Left kidney (tissue), 2 donors: ENCODE results near the gene STK39. TPM values are rescaled to one million over a fixed set of nuclear protein-coding genes. Genes with fewer than 3 reads are reported as not detected.
A peak's percentile ranks its signal among the peaks of the same experiment; 100 is the strongest.

Experiments used
- DNase-seq: peaks from one replicate; pipeline ENCODE4 v3.0.0-alpha.2; 2013
- polyA plus RNA-seq: library from polyadenylated mRNA; unstranded; fragments of 120-200 nt; gene quantifications from one replicate; pipeline ENCODE4 v1.2.1, GENCODE V29; 2013; ENCODE audit not compliant: insufficient read length

STK39 gene
- polyA plus RNA-seq, 1 donor, result 37.7 TPM

- no peak for DNase-seq
These were observed 287.2 kb downstream of the STK39 start for GRCh38 chr2:167960089-167960747.

- no peak for DNase-seq
These were observed 289.7 kb downstream of the STK39 start for GRCh38 chr2:167957662-167958061.

GRCh38 chr2:167955264-167955906, 292.0 kb downstream of the STK39 start:
- DNase-seq, result no peak

GRCh38 chr2:167954495-167954894, 292.9 kb downstream of the STK39 start:
- no peak for DNase-seq

GRCh38 chr2:167953776-167954175, 293.6 kb downstream of the STK39 start:
- no peak for DNase-seq

GRCh38 chr2:167950571-167950970, 296.8 kb downstream of the STK39 start:
- no peak for DNase-seq

GRCh38 chr2:167946441-167946841, 301.0 kb downstream of the STK39 start:
- DNase-seq, result peak; percentile 49

- no peak for DNase-seq
These were observed 301.6 kb downstream of the STK39 start for GRCh38 chr2:167945660-167946368.

GRCh38 chr2:167944825-167945659, 302.4 kb downstream of the STK39 start:
- no peak for DNase-seq

- DNase-seq, result no peak
These were observed 303.5 kb downstream of the STK39 start for GRCh38 chr2:167943897-167944296.

- no peak for DNase-seq
These were observed 304.0 kb downstream of the STK39 start for GRCh38 chr2:167943368-167943767.

- no peak for DNase-seq
These were observed 304.9 kb downstream of the STK39 start for GRCh38 chr2:167942366-167943081.

GRCh38 chr2:167941604-167942003, 305.8 kb downstream of the STK39 start:
- no peak for DNase-seq

GRCh38 chr2:167940734-167941507, 306.5 kb downstream of the STK39 start:
- no peak for DNase-seq

- DNase-seq, result no peak
These were observed 307.1 kb downstream of the STK39 start for GRCh38 chr2:167940346-167940725.

- DNase-seq, result no peak
These were observed 307.7 kb downstream of the STK39 start for GRCh38 chr2:167939514-167940345.

- DNase-seq, result no peak
These were observed 310.0 kb downstream of the STK39 start for GRCh38 chr2:167937403-167937802.

- DNase-seq, result no peak
These were observed 311.6 kb downstream of the STK39 start for GRCh38 chr2:167935803-167936110.

- DNase-seq, result no peak
These were observed 314.1 kb downstream of the STK39 start for GRCh38 chr2:167933097-167933814.
